Right atrium auricular region (tissue), 2 donors: Measurements from ENCODE around the gene CD160. TPM values are rescaled to one million over a fixed set of nuclear protein-coding genes. Genes with fewer than 3 reads are reported as not detected.

ENCODE experiments used
- DNase-seq: peaks from one replicate; pipeline ENCODE4 v3.0.0-alpha.2; 2019; ENCODE audit warnings: low spot score
- H3K27ac ChIP-seq, 2 donors: fragments of 200-600 bp; sonication (generic); 1 replicate in 1 of 2; 2 replicates in 1 of 2; pipeline ENCODE4 v1.5.1; 2016 to 2019
- H3K27me3 ChIP-seq, 2 donors: fragments of 200-600 bp; sonication (generic); one replicate each; pipeline versions ENCODE4 v1.5.1 to v1.6.0; 2017 to 2019
- H3K36me3 ChIP-seq: fragments of 200-600 bp; sonication (generic); one replicate; pipeline ENCODE4 v1.5.1; 2016
- H3K4me1 ChIP-seq, 2 donors: fragments of 200-600 bp; sonication (generic); one replicate each; pipeline versions ENCODE4 v1.5.1 to v1.6.0; 2017 to 2019
- H3K4me3 ChIP-seq, 2 donors: fragments of 200-600 bp; sonication (generic); 1 replicate in 1 of 2; 2 replicates in 1 of 2; pipeline ENCODE4 v1.5.1; 2017 to 2019; ENCODE audit warnings: mild to moderate bottlenecking in 1 of 2, moderate library complexity in 1 of 2
- H3K9me3 ChIP-seq, 2 donors: fragments of 200-600 bp; sonication (generic); one replicate each; pipeline ENCODE4 v1.5.1; 2019
- CTCF ChIP-seq, 2 donors: fragments of 200-600 bp; sonication (generic); IDR thresholded peaks; one replicate each; pipeline ENCODE4 v1.5.1; 2019; ENCODE audit warnings: antibody characterized with exemption in 2 of 2
- total RNA-seq, 2 donors: library from RNA; depleted of rRNA; stranded (reverse); fragments of >200 nt; gene quantifications; one replicate each; pipeline ENCODE4 v1.1.0, GENCODE V29; 2016

CD160 gene
- total RNA-seq, 2 donors from 2014 or later, result not detected

GRCh38 chr1:145689922-145690321, 29.4 kb upstream of the CD160 start:
- H3K9me3 ChIP-seq, result no peaks in the 10 kb centered on the region
- DNase-seq, result no peak
- no peak overlapping the region for H3K27ac ChIP-seq
- no peaks in the 10 kb centered on the region for H3K36me3 ChIP-seq
- H3K4me3 ChIP-seq, result no peak overlapping the region
- no peak for TF ChIP-seq CTCF (IDR thresholded peaks at IDR 0.05)
- no peaks in the 10 kb centered on the region for H3K27me3 ChIP-seq
- H3K4me1 ChIP-seq, result no peaks in the 10 kb centered on the region

- DNase-seq, result no peak
- Histone ChIP-seq H3K27ac (no peak overlapping the region), H3K27me3 (no peaks in the 10 kb centered on the region), H3K4me3 (no peak overlapping the region), H3K36me3 (no peaks in the 10 kb centered on the region), H3K9me3 (no peaks in the 10 kb centered on the region), H3K4me1 (no peaks in the 10 kb centered on the region)
- TF ChIP-seq CTCF (IDR thresholded peaks at IDR 0.05), result no peak
Measured at GRCh38 chr1:145690587-145691558, 28.4 kb upstream of the CD160 start.

- TF ChIP-seq CTCF (IDR thresholded peaks at IDR 0.05), result no peak
- no peak overlapping the region for H3K4me3 ChIP-seq
- no peaks in the 10 kb centered on the region for H3K36me3 ChIP-seq
- H3K27ac ChIP-seq, result no peak overlapping the region
- no peaks in the 10 kb centered on the region for H3K4me1 ChIP-seq
- H3K27me3 ChIP-seq, result no peaks in the 10 kb centered on the region
- no peaks in the 10 kb centered on the region for H3K9me3 ChIP-seq
- DNase-seq, result no peak
Measured at GRCh38 chr1:145692785-145693443, 26.4 kb upstream of the CD160 start.

GRCh38 chr1:145695821-145696629, 23.3 kb upstream of the CD160 start:
- Histone ChIP-seq H3K4me1 (no peaks in the 10 kb centered on the region), H3K27ac (no peak overlapping the region), H3K4me3 (no peak overlapping the region), H3K36me3 (no peaks in the 10 kb centered on the region), H3K9me3 (no peaks in the 10 kb centered on the region), H3K27me3 (no peaks in the 10 kb centered on the region)
- no peak for DNase-seq
- no peak for TF ChIP-seq CTCF (IDR thresholded peaks at IDR 0.05)

- no peak for TF ChIP-seq CTCF (IDR thresholded peaks at IDR 0.05)
- no peaks in the 10 kb centered on the region for H3K9me3 ChIP-seq
Measured at GRCh38 chr1:145696630-145696960, 22.7 kb upstream of the CD160 start.

More at GRCh38 chr1:145696630-145696960, 22.7 kb upstream of the CD160 start:
- Histone ChIP-seq H3K27ac (no peak overlapping the region), H3K4me3 (no peak overlapping the region), H3K4me1 (no peaks in the 10 kb centered on the region), H3K36me3 (no peaks in the 10 kb centered on the region), H3K27me3 (no peaks in the 10 kb centered on the region)
- DNase-seq, result no peak
